Measurements from ENCODE around the gene RPL10A. TPM values are rescaled to one million over a fixed set of nuclear protein-coding genes. Genes with fewer than 3 reads are reported as not detected.
"Not testable (repeated sequence)": the region's sequence is repeated elsewhere in the genome, so short reads cannot be mapped to it uniquely, and the experiment has no call there.

Gene RPL10A
- polyA plus RNA-seq, 1 donor (not counting 4 experiments of a cell fraction or from before 2014, with no cell fraction given) = 2,462 TPM

GRCh38 chr6:35516712-35517111 lies 48.5 kb downstream of the RPL10A start:
- Histone ChIP-seq H2AFZ (ENCODE audit: control insufficient read depth, low read length) (no peak overlapping the region), H3K4me2 (ENCODE audit: control insufficient read depth, extremely low read depth, insufficient read depth, low read depth, low read length) (no peak overlapping the region), H3K9me1 (ENCODE audit: control insufficient read depth, extremely low read depth, insufficient read depth, low read length) (no peaks in the 10 kb centered on the region), H3K79me2 (ENCODE audit: control insufficient read depth, insufficient read depth, low read length) (no peaks in the 10 kb centered on the region), H3K9ac (ENCODE audit: control insufficient read depth, extremely low read depth, insufficient read depth, low read length) (no peak overlapping the region), H3K4me1 (ENCODE audit: control insufficient read depth, extremely low read depth, insufficient read depth, low read length) (no peaks in the 10 kb centered on the region), H3K4me3 (ENCODE audit: control insufficient read depth in 2 of 3, extremely low read depth in 1 of 3, insufficient read depth in 2 of 3, low read depth in 1 of 3, low read length in 3 of 3) (no peak overlapping the region), H4K20me1 (ENCODE audit: control insufficient read depth, extremely low read depth, insufficient read depth, low read length) (no peaks in the 10 kb centered on the region), H3K36me3 (ENCODE audit: control insufficient read depth in 2 of 2, extremely low read depth in 1 of 2, insufficient read depth in 2 of 2, low read length in 2 of 2) (no peaks in the 10 kb centered on the region), H3K27ac (ENCODE audit: control insufficient read depth, insufficient read depth, low read length) (no peak overlapping the region), H3K27me3 (ENCODE audit: control insufficient read depth, extremely low read depth, insufficient read depth, low read length) (peaks cover 8% of the 10 kb centered on the region), H3K9me3 (ENCODE audit: control insufficient read depth, low read depth, low read length) (no peaks in the 10 kb centered on the region)
- dilution Hi-C loops (cut with MboI; ENCODE audit: extremely low pct_ligation_motif_present, low sequenced_read_pairs) = no loop called here
- no peak for FAIRE-seq
- TF ChIP-seq EZH2 (IDR thresholded peaks at IDR 0.05; ENCODE audit: low read length) = no peak
- TF ChIP-seq, protein P1, sequence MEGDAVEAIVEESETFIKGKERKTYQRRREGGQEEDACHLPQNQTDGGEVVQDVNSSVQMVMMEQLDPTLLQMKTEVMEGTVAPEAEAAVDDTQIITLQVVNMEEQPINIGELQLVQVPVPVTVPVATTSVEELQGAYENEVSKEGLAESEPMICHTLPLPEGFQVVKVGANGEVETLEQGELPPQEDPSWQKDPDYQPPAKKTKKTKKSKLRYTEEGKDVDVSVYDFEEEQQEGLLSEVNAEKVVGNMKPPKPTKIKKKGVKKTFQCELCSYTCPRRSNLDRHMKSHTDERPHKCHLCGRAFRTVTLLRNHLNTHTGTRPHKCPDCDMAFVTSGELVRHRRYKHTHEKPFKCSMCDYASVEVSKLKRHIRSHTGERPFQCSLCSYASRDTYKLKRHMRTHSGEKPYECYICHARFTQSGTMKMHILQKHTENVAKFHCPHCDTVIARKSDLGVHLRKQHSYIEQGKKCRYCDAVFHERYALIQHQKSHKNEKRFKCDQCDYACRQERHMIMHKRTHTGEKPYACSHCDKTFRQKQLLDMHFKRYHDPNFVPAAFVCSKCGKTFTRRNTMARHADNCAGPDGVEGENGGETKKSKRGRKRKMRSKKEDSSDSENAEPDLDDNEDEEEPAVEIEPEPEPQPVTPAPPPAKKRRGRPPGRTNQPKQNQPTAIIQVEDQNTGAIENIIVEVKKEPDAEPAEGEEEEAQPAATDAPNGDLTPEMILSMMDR (optimal IDR thresholded peaks at IDR 0.05 in 1 of 3, IDR thresholded peaks at IDR 0.05 in 1 of 3, conservative IDR thresholded peaks at IDR 0.05 in 1 of 3; ENCODE audit: extremely low read depth in 1 of 3, insufficient read depth in 2 of 3, low read length in 3 of 3) = no peak
- DNase-seq (ENCODE audit: low read depth, low spot score) = no peak

- not testable (repeated sequence) for FAIRE-seq; H2AFZ ChIP-seq (ENCODE audit: control insufficient read depth, low read length)
Measured at GRCh38 chr6:35517978-35518377, 49.8 kb downstream of the RPL10A start.

GRCh38 chr6:35518566-35519312 lies 50.5 kb downstream of the RPL10A start:
- no peak for FAIRE-seq
- H3K9me3 ChIP-seq (ENCODE audit: control insufficient read depth, low read depth, low read length) = no peaks in the 10 kb centered on the region
- dilution Hi-C loops (cut with MboI; ENCODE audit: extremely low pct_ligation_motif_present, low sequenced_read_pairs) = no loop called here

More at GRCh38 chr6:35517978-35518377, 49.8 kb downstream of the RPL10A start:
- DNase-seq (ENCODE audit: low read depth, low spot score); H3K9me1 ChIP-seq (ENCODE audit: control insufficient read depth, extremely low read depth, insufficient read depth, low read length); H3K27me3 ChIP-seq (ENCODE audit: control insufficient read depth, extremely low read depth, insufficient read depth, low read length); H3K79me2 ChIP-seq (ENCODE audit: control insufficient read depth, insufficient read depth, low read length); H3K4me1 ChIP-seq (ENCODE audit: control insufficient read depth, extremely low read depth, insufficient read depth, low read length); H3K9me3 ChIP-seq (ENCODE audit: control insufficient read depth, low read depth, low read length); dilution Hi-C loops (cut with MboI; ENCODE audit: extremely low pct_ligation_motif_present, low sequenced_read_pairs); H3K4me2 ChIP-seq (ENCODE audit: control insufficient read depth, extremely low read depth, insufficient read depth, low read depth, low read length); H3K27ac ChIP-seq (ENCODE audit: control insufficient read depth, insufficient read depth, low read length); H3K9ac ChIP-seq (ENCODE audit: control insufficient read depth, extremely low read depth, insufficient read depth, low read length); H3K36me3 ChIP-seq (ENCODE audit: control insufficient read depth in 2 of 2, extremely low read depth in 1 of 2, insufficient read depth in 2 of 2, low read length in 2 of 2); H3K4me3 ChIP-seq (ENCODE audit: control insufficient read depth in 2 of 3, extremely low read depth in 1 of 3, insufficient read depth in 2 of 3, low read depth in 1 of 3, low read length in 3 of 3); H4K20me1 ChIP-seq (ENCODE audit: control insufficient read depth, extremely low read depth, insufficient read depth, low read length): not testable (repeated sequence)

More at GRCh38 chr6:35518566-35519312, 50.5 kb downstream of the RPL10A start:
- H3K4me1 ChIP-seq (ENCODE audit: control insufficient read depth, extremely low read depth, insufficient read depth, low read length) = peaks cover 8% of the 10 kb centered on the region
- no peaks in the 10 kb centered on the region for H3K36me3 ChIP-seq (ENCODE audit: control insufficient read depth in 2 of 2, extremely low read depth in 1 of 2, insufficient read depth in 2 of 2, low read length in 2 of 2)
- TF ChIP-seq, protein P1 (optimal IDR thresholded peaks at IDR 0.05 in 1 of 3, IDR thresholded peaks at IDR 0.05 in 1 of 3, conservative IDR thresholded peaks at IDR 0.05 in 1 of 3; ENCODE audit: extremely low read depth in 1 of 3, insufficient read depth in 2 of 3, low read length in 3 of 3) = no peak
- TF ChIP-seq EZH2 (IDR thresholded peaks at IDR 0.05; ENCODE audit: low read length) = no peak
- no peak overlapping the region for H3K9ac ChIP-seq (ENCODE audit: control insufficient read depth, extremely low read depth, insufficient read depth, low read length)
- no peak overlapping the region for H3K4me3 ChIP-seq (ENCODE audit: control insufficient read depth in 2 of 3, extremely low read depth in 1 of 3, insufficient read depth in 2 of 3, low read depth in 1 of 3, low read length in 3 of 3)
- H3K27me3 ChIP-seq (ENCODE audit: control insufficient read depth, extremely low read depth, insufficient read depth, low read length) = no peaks in the 10 kb centered on the region
- H3K27ac ChIP-seq (ENCODE audit: control insufficient read depth, insufficient read depth, low read length) = no peak overlapping the region
- no peak overlapping the region for H2AFZ ChIP-seq (ENCODE audit: control insufficient read depth, low read length)
- H3K4me2 ChIP-seq (ENCODE audit: control insufficient read depth, extremely low read depth, insufficient read depth, low read depth, low read length) = no peak overlapping the region
- DNase-seq (ENCODE audit: low read depth, low spot score) = no peak
- H4K20me1 ChIP-seq (ENCODE audit: control insufficient read depth, extremely low read depth, insufficient read depth, low read length) = no peaks in the 10 kb centered on the region
- no peaks in the 10 kb centered on the region for H3K9me1 ChIP-seq (ENCODE audit: control insufficient read depth, extremely low read depth, insufficient read depth, low read length)
- H3K79me2 ChIP-seq (ENCODE audit: control insufficient read depth, insufficient read depth, low read length) = no peaks in the 10 kb centered on the region
